ENCODE data around the gene IL17A.

- TF ChIP-seq POLR2AphosphoS5 (IDR thresholded peaks at IDR 0.05; ENCODE audit: borderline replicate concordance, low read depth, low read length) = no peak
- no peak for TF ChIP-seq EZH2 (IDR thresholded peaks at IDR 0.05)
These were observed 9.6 kb upstream of the IL17A start for GRCh38 chr6:52176550-52176949.
